Renal pelvis (tissue), 4 donors: ENCODE measurements around the gene PRR16. TPM values are rescaled to one million over a fixed set of nuclear protein-coding genes. Genes with fewer than 3 reads are reported as not detected.

Experiments
- DNase-seq: peaks from one replicate; pipeline ENCODE4 v3.0.0-alpha.2; 2013
- polyA plus RNA-seq, 3 donors: library from polyadenylated mRNA; unstranded; fragments of 120-200 nt; gene quantifications; one replicate each; pipeline ENCODE4 v1.2.1, GENCODE V29; 2013; ENCODE audit not compliant: insufficient read length in 3 of 3

PRR16 gene
- polyA plus RNA-seq, 3 donors = 2.1 to 3.8 (median 3.7) TPM

GRCh38 chr5:120734033-120734432 is 269.9 kb downstream of the PRR16 start:
- DNase-seq = no peak

DNA sequence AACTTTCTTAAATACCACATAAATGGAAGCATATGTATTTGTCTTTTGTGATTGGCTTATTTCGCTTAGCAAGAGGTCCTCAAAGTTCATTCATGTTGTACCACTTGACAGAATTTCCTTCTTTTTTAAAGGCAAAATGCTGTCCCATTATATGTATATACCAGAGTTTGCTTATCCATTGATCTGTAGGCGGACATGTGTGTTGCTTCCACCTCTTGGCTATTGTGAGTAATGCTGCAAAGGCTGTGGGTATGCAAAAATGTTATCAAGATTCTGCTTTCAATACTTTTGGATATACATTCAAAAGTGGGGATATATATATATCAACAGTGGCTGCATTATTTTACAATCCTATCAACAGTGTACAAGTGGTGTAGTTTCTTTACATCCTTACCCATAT is 271.0 kb downstream of the PRR16 start:
- no peak for DNase-seq
